GM12864 (cell line): ENCODE results near the gene CFAP74.

Experiments
- DNase-seq: peaks from one replicate; pipeline ENCODE4 v3.0.0-alpha.2; 2011; ENCODE audit warnings: low read depth
- H3K4me3 ChIP-seq: 2 replicates; pipeline ENCODE4 v1.5.1; 2011; ENCODE audit warnings: mild to moderate bottlenecking, low read depth, low read length, control low read depth
- TF ChIP-seq, protein P1 (sequence below): IDR thresholded peaks from 2 replicates; pipeline ENCODE4 v1.5.1; 2011; ENCODE audit warnings: low read depth, mild to moderate bottlenecking, moderate library complexity, low read length, control low read depth, inconsistent platforms; ENCODE audit errors: missing control alignments

Gene CFAP74

DNA sequence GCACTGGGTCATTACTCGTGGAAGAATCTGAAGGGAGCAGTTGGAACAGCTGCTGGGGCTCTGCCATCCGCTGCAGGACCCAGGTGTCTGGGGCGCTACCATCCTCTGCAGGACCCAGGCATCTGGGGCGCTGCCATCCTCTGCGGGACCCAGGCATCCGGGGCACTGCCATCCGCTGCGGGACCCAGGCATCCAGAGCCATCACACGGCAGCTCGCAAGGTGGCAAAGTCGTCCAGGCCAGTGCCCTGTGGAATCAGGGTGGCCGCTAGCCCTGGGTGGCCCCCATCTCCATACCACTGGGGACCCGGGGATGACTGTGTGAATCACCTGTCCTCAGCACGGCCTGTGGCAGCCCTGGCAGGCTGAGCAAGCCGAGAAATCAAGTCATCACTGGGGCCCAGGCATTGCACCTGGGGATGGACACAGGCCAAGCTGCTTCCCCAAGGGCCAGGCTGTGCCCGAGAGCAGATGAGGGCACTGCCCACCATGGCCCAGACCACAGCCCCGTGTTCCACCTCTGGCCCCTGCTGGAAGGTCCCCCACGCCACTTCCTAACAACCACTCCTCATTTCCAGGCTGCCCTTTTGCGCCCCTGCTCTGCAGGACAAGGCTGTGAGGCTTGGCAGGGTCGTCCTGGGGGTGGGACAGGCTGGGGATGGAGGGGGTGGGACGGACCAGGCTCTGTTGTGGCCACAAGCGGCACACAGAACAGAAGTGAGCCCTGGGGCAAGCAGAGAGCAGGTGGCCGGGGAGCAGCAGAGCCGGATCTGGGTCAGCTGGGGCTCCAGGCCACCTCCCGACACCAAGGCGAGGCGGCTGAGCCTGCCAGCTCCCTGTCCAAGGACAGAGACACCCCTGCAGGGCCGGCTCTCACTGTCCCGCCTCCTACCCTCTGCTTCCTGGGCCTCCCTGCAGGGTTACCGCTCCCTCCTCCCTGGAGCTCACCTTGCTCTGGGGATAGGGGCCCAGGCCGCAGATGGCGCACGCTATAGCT lies 28.3 kb upstream of the CFAP74 start:
- no peak overlapping the region for H3K4me3 ChIP-seq
- no peak for DNase-seq
- TF ChIP-seq, protein P1, sequence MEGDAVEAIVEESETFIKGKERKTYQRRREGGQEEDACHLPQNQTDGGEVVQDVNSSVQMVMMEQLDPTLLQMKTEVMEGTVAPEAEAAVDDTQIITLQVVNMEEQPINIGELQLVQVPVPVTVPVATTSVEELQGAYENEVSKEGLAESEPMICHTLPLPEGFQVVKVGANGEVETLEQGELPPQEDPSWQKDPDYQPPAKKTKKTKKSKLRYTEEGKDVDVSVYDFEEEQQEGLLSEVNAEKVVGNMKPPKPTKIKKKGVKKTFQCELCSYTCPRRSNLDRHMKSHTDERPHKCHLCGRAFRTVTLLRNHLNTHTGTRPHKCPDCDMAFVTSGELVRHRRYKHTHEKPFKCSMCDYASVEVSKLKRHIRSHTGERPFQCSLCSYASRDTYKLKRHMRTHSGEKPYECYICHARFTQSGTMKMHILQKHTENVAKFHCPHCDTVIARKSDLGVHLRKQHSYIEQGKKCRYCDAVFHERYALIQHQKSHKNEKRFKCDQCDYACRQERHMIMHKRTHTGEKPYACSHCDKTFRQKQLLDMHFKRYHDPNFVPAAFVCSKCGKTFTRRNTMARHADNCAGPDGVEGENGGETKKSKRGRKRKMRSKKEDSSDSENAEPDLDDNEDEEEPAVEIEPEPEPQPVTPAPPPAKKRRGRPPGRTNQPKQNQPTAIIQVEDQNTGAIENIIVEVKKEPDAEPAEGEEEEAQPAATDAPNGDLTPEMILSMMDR, result no peak

DNA sequence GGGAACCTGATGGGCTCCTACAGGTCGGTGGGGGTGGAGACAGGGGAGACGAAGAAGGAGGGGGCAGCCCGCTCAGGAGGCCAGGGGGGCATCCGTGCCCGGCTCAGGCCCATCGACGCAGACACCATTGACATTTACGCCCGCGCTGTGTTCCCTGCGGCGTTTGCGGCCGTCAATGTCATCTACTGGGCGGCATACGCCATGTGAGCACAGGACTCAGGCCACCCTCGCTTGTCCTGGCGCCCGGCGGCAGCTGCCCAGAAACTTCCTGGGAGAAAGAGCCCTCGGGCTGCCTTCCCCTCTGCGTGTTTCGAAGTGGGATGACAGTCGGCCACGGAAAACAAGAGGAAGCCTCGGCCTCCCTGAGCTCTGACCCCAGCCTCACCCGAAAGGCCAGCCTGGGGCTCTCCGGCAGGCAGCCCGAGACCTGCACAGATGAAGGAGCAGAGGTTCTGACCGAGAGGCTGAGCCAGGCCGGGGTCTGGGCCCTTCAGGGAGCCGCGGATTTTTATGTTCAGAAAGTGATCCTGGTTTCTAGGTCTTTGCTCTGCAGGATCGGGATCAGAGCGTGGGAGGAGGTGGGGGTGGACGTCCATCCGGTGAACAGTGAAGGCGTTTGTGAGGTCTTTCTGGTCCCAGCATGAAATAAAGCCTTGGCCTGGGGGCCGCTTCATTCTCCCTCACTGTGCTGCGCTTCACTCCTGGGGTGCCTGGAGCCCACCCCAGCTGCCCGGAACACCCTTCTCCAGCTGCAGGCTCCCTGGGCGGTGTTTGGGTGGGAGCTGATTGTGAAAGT lies 26.7 kb upstream of the CFAP74 start:
- no peak for DNase-seq
- H3K4me3 ChIP-seq, result no peak overlapping the region
- TF ChIP-seq, protein P1, result no peak

DNA sequence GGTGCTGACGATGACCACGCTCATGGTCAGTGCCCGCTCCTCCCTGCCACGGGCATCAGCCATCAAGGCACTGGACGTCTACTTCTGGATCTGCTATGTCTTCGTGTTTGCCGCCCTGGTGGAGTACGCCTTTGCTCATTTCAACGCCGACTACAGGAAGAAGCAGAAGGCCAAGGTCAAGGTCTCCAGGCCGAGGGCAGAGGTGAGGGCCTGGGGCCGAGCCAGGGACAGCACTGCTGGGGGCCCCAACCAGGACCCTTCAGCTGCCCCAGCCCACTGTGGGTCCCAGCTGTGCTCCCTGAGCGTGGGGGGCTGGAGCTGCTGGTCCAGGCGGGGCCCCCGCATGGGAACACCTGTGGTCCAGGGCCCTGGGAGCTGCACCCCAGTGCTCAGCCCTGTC lies 26.0 kb upstream of the CFAP74 start:
- H3K4me3 ChIP-seq, result no peak overlapping the region

DNA sequence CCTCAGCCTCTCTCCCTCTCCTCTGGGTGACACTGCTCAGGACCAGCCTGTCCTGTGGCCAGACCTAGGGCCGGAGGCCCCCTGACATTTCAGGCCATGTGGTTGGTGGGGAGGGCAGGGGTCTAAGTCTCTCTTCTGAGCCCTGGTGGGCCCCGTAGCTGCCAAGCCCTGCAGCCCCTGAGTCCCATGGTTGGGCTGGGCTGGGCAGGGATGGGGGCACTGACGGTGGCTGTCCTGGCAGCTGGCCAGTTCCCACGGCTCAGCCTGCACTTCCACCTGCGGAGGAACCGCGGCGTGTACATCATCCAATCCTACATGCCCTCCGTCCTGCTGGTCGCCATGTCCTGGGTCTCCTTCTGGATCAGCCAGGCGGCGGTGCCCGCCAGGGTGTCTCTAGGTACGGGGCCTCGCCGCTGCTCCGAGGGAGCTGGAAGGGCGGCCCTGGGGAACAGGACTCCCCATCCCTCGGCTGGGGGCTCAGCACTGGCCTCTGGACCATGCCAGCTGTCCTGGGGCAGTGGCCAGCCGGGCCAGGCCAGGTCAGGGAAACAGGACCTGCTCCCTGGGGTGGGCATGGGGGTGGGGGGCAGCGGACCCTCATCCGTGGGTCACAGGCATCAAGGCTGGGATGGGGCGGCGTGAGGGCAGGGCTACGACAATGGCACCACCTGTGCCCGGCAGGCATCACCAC lies 25.4 kb upstream of the CFAP74 start:
- TF ChIP-seq, protein P1, result no peak
- DNase-seq, result no peak
- no peak overlapping the region for H3K4me3 ChIP-seq

More for the DNA sequence above, 26.0 kb upstream of the CFAP74 start:
- TF ChIP-seq, protein P1, result no peak
- no peak for DNase-seq

DNA sequence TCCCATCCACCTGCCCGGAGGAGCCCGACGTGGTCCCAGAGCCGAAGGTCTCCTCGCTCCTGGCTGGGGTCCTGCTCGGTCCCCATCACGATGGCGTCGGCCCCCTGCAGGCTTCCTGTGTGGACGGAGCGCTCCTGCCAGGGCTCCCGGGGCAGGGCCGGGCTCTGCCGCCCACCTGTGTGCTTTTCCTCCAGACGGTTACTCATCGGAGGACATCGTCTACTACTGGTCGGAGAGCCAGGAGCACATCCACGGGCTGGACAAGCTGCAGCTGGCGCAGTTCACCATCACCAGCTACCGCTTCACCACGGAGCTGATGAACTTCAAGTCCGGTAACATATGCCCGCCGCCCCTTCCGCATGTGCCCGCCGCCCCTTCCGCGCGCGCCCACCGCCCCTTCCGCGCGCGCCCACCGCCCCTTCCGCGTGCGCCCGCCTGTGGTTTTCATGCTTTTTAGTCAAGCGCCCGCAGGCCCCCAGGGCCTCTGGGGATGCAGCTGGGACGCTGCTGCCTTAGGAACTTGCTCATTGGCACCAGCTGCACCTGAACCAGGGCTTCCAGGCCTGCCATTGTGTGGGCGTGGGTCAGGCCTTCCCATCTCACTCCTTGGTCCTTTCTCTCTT lies 24.5 kb upstream of the CFAP74 start:
- TF ChIP-seq, protein P1, result no peak
- H3K4me3 ChIP-seq, result no peak overlapping the region
- DNase-seq, result no peak

DNA sequence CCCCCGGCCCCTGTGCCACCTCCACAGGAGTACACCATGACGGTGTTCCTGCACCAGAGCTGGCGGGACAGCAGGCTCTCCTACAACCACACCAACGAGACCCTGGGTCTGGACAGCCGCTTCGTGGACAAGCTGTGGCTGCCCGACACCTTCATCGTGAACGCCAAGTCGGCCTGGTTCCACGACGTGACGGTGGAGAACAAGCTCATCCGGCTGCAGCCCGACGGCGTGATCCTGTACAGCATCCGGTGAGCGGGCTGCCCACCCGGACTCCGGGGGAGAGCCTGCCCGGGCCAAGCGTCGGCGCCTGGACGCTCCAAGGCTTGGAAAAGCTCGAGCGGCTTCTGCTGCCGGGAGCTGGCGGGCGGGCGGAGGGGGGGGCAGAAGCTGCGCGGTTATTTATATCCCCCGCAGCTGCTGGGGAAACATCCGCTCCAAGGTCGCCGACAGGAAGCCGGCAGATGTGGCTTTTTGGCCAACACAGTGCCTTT lies 21.9 kb upstream of the CFAP74 start:
- DNase-seq, result no peak
- TF ChIP-seq, protein P1, result no peak
- H3K4me3 ChIP-seq, result no peak overlapping the region
